GM10248 (cell line): ENCODE results near the gene ADGRV1.
"Not testable (repeated sequence)": the region's sequence is repeated elsewhere in the genome, so short reads cannot be mapped to it uniquely, and the experiment has no call there.

Source experiments
- CTCF ChIA-PET: fragments of 300-600 bp; sonication (Branson Sonifier 250); formaldehyde crosslinking; extraction: SDS; loops from one replicate; lab custom pipeline; 2021; ENCODE audit warnings: antibody characterized with exemption; lab: Yijun Ruan, JAX
- POLR2A ChIA-PET: fragments of 350-650 bp; sonication (Branson Sonifier 250); formaldehyde crosslinking; extraction: SDS; loops from one replicate; lab custom pipeline; 2020; ENCODE audit warnings: antibody characterized with exemption; lab: Yijun Ruan, JAX
- DNase-seq: peaks from one replicate; pipeline ENCODE4 v3.0.0; 2012; ENCODE audit errors: extremely low spot score
- TF ChIP-seq, protein P1 (sequence below): IDR thresholded peaks from 2 replicates; pipeline ENCODE4 v1.5.1; 2012; ENCODE audit warnings: mild to moderate bottlenecking, low read depth; ENCODE audit errors: extremely low read depth, missing control alignments, control extremely low read depth

The ADGRV1 gene

GRCh38 chr5:90803876-90804275 lies 245.3 kb downstream of the ADGRV1 start:
- DNase-seq, result no peak
- ChIA-PET POLR2A (no interaction called here), CTCF (interaction anchor here (1.5 to 3.4 kb wide), 6 partner anchors 10 to 616 kb away, joined by 3 to 21 read pairs (median 7); no protein-coding TSS in a partner anchor)
- TF ChIP-seq, protein P1, sequence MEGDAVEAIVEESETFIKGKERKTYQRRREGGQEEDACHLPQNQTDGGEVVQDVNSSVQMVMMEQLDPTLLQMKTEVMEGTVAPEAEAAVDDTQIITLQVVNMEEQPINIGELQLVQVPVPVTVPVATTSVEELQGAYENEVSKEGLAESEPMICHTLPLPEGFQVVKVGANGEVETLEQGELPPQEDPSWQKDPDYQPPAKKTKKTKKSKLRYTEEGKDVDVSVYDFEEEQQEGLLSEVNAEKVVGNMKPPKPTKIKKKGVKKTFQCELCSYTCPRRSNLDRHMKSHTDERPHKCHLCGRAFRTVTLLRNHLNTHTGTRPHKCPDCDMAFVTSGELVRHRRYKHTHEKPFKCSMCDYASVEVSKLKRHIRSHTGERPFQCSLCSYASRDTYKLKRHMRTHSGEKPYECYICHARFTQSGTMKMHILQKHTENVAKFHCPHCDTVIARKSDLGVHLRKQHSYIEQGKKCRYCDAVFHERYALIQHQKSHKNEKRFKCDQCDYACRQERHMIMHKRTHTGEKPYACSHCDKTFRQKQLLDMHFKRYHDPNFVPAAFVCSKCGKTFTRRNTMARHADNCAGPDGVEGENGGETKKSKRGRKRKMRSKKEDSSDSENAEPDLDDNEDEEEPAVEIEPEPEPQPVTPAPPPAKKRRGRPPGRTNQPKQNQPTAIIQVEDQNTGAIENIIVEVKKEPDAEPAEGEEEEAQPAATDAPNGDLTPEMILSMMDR, result no peak

DNA sequence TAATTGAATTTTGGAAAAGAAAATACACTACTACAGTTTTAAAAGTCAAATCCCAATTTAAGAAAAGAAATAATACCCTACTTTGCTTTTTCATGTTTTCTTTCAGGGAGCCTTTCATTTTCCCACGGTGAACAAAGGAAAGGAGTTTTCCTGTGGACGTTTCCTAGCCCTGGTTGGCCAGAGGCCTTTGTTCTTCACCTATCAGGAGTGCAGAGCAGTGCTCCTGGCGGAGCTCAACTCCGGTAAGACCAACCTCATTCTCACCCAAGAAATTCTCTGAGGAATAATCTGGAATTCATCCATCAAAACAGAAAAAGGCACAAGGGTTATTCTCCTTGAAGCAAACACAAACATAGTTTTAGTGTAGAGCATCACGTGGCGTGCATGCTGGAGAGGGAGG lies 248.9 kb downstream of the ADGRV1 start:
- DNase-seq, result no peak
- CTCF ChIA-PET, result interaction anchor here (1.2 kb wide), 1 partner anchor 610 kb away, joined by 3 read pairs; no protein-coding TSS in a partner anchor
- TF ChIP-seq, protein P1, result no peak
- POLR2A ChIA-PET, result no interaction called here

DNA sequence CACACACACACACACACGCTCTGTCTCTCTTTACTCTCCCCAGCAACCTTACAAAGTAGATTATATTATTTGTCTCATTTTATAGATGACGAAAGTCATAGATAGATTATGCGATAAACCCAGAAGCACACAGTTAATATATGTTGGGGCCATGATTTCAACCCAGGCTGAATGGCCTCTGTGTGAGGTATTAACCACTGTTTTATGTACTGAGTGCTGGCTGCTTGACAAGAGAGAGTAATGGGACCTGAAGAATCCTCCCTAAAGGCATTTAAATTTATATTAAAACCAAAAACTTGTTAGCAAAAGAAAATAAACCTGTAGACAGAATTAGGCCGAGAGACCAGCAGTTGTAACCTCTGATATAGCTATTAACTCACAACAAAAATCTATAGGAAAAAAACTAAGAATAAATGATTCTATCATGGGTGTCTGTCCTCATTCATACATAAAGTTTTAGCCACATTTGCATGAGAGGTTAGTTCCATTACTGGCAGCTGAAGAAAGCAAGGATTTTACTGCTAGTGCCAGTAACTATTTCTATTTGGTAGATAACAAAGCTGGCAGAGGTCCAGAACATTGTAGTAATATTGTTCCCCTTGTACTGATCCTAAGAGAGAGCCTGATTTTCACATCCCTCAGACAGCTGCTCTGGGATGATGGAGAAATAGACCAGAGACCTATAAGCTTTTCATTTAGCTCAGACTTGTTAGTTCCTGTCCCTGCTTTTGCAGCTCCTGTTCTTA lies 250.9 kb downstream of the ADGRV1 start:
- CTCF ChIA-PET, result interaction anchor here (2.6 kb wide), 1 partner anchor 25 kb away, joined by 10 read pairs; no protein-coding TSS in a partner anchor
- DNase-seq, result no peak
- POLR2A ChIA-PET, result no interaction called here
- TF ChIP-seq, protein P1, result no peak

GRCh38 chr5:90810211-90810610 lies 251.6 kb downstream of the ADGRV1 start:
- TF ChIP-seq, protein P1, result no peak
- CTCF ChIA-PET, result interaction anchor here (2.6 kb wide), 1 partner anchor 26 kb away, joined by 10 read pairs; no protein-coding TSS in a partner anchor
- no peak for DNase-seq
- POLR2A ChIA-PET, result no interaction called here

DNA sequence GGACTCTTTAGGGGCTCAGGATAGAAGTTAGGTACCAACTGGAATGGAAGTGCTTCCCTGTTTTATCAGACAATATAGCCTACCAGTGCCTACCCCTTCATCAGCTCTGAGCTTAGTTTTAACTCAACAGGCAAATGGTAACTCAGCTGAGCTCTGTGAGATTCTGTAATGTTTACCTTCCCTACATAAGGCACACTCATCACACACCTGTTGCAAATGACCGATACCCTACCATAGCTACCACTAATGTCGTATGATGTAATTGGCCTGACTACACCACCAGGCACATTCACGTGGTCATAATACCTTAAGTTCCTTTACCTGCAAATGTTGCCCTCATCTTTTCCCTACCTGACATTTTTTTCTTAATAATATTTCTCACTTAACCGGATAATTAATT lies 254.8 kb downstream of the ADGRV1 start:
- no peak for DNase-seq
- ChIA-PET POLR2A (no interaction called here), CTCF (no interaction called here)
- TF ChIP-seq, protein P1, result no peak

DNA sequence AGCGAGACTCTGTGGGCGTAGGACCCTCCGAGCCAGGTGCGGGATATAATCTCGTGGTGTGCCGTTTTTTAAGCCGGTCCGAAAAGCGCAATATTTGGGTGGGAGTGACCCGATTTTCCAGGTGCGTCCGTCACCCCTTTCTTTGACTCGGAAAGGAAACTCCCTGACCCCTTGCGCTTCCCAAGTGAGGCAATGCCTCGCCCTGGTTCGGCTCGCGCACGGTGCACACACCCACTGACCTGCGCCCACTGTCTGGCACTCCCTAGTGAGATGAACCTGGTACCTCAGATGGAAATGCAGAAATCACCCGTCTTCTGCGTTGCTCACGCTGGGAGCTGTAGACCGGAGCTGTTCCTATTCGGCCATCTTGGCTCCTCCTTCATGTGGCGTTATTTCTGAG lies 263.5 kb downstream of the ADGRV1 start:
- DNase-seq, POLR2A ChIA-PET, CTCF ChIA-PET: not testable (repeated sequence)

DNA sequence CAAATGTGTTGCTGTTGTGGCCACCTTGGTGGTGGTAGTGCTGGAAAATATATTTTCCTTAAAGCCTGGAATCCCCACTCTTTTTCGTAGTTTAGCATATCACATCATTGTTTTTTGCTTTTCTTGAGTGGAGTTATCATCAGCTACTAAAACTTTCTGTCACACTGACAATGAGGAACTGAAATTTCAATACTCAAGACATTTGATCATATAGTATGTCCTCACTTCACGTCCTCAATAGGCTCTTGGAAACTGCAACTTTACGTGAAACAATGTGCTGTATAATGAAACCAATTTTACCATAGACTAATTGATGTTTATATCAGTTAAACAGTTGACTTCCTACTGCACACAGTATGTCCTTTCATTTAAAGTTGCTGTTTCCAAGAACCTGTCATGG lies 265.8 kb downstream of the ADGRV1 start:
- CTCF ChIA-PET, result no interaction called here
- POLR2A ChIA-PET, result no interaction called here
- TF ChIP-seq, protein P1, result no peak

More for the DNA sequence above, 265.8 kb downstream of the ADGRV1 start:
- no peak for DNase-seq
